Muscle layer of duodenum (tissue), 2 donors: ENCODE results near the gene REP15.
"Not testable (repeated sequence)": the region's sequence is repeated elsewhere in the genome, so short reads cannot be mapped to it uniquely, and the experiment has no call there.

Experiments
- H3K27ac ChIP-seq: one replicate; pipeline ENCODE4 v1.7.0; 2013; ENCODE audit warnings: mild to moderate bottlenecking, low read length
- H3K27me3 ChIP-seq: one replicate; pipeline ENCODE4 v1.7.0; 2013; ENCODE audit warnings: low read depth, mild to moderate bottlenecking, control low read depth, low read length
- H3K36me3 ChIP-seq, 2 donors: one replicate each; pipeline ENCODE4 v1.7.0; 2013; ENCODE audit warnings: low read length in 2 of 2, control low read depth in 1 of 2, mild to moderate bottlenecking in 1 of 2; ENCODE audit not compliant: insufficient read depth in 2 of 2, control insufficient read depth in 1 of 2
- H3K4me1 ChIP-seq, 2 donors: one replicate each; pipeline ENCODE4 v1.7.0; 2013; ENCODE audit warnings: low read length in 2 of 2, mild to moderate bottlenecking in 2 of 2, control low read depth in 1 of 2, moderate library complexity in 1 of 2; ENCODE audit not compliant: insufficient read depth in 2 of 2, control insufficient read depth in 1 of 2
- H3K4me3 ChIP-seq, 2 donors: one replicate each; pipeline ENCODE4 v1.7.0; 2013; ENCODE audit warnings: low read length in 2 of 2, low read depth in 1 of 2, mild to moderate bottlenecking in 1 of 2
- H3K9me3 ChIP-seq, 2 donors: one replicate each; pipeline ENCODE4 v1.7.0; 2013; ENCODE audit warnings: low read length in 2 of 2, control low read depth in 1 of 2, mild to moderate bottlenecking in 1 of 2; ENCODE audit not compliant: control insufficient read depth in 1 of 2
- donor health status: healthy.

REP15 gene

GRCh38 chr12:27696293-27696652 is at the start of gene REP15:
TSS of gene REP15 (plus strand) at chr12:27696447. CDS start at chr12:27696563, 116 bp downstream.
- H3K27ac ChIP-seq = no peak within 1 kb of the TSS
- no peaks in the 10 kb centered on the region for H3K9me3 ChIP-seq
- H3K36me3 ChIP-seq = peaks cover 8 to 12% of the 10 kb centered on the region in 2 donors

DNA sequence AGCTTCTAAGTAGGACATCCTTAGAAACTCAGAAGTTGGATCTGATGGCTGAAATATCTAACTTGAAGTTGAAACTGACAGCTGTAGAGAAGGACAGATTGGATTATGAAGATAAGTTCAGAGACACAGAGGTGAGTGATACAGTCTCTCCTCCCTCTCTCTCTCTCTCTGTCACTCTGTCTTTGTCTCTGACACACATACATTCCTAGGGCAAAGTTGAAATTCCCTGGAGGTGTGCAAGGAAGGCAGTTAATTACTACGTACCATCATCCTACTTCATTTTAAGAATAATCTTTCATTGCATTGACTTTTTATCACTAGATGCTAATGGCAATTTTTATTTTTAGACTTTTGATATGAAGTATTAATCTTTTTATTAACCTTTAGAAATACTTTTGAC is 46.2 kb upstream of the REP15 start:
- Histone ChIP-seq H3K27ac (no peak overlapping the region), H3K27me3 (no peaks in the 10 kb centered on the region), H3K36me3 (peaks cover 4 to 13% of the 10 kb centered on the region in 2 donors), H3K9me3 (no peaks in the 10 kb centered on the region), H3K4me1 (no peaks in the 10 kb centered on the region), H3K4me3 (no peak overlapping the region)

More at GRCh38 chr12:27696293-27696652, at the start of gene REP15:
- Histone ChIP-seq H3K27me3 (no peaks in the 10 kb centered on the region), H3K4me3 (no peak within 1 kb of the TSS), H3K4me1 (peaks cover 0 to 12% of the 10 kb centered on the region in 2 donors)

- no peaks in the 10 kb centered on the region for H3K9me3 ChIP-seq
- no peaks in the 10 kb centered on the region for H3K27me3 ChIP-seq
- no peaks in the 10 kb centered on the region for H3K4me1 ChIP-seq
- H3K27ac ChIP-seq = no peak overlapping the region
- H3K4me3 ChIP-seq = no peak overlapping the region
- H3K36me3 ChIP-seq = peaks cover 4 to 13% of the 10 kb centered on the region in 2 donors
Measured at GRCh38 chr12:27651201-27651600, 45.0 kb upstream of the REP15 start.

DNA sequence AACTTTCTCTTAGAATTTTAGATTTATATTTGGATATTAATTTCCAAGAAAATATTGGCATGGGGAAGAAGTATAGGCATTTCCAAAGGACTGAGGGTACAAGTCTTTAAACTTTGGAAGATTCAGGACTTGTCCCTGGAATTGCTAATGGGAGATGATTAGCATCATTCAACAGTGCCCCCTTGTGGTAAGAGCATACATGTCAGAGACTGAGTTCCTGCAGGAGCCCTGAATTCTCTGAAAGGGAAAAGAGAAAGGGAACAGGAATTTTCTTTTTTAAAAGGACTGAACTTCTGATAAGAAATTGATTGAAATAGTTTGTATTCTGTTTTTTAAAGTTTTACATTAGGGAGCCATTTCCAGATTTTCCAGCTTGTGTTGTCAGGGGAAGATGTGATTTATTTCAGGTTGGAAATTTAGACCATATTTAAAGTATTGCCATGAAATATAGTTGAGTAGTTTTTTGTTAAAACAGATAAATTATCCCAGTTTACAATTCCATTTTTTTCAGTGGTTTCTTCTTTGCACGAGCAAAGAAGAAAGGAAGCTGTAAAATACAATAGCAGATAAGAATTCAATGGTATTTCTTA is 44.0 kb upstream of the REP15 start:
- H3K4me1 ChIP-seq = no peaks in the 10 kb centered on the region
- H3K27me3 ChIP-seq = no peaks in the 10 kb centered on the region
- no peaks in the 10 kb centered on the region for H3K9me3 ChIP-seq
- H3K36me3 ChIP-seq = peaks cover 5 to 18% of the 10 kb centered on the region in 2 donors
- no peak overlapping the region for H3K27ac ChIP-seq
- H3K4me3 ChIP-seq = no peak overlapping the region

GRCh38 chr12:27653661-27654060 is 42.6 kb upstream of the REP15 start:
- H3K9me3 ChIP-seq = no peaks in the 10 kb centered on the region
- H3K36me3 ChIP-seq = peaks cover 4 to 23% of the 10 kb centered on the region in 2 donors

GRCh38 chr12:27655476-27655875 is 40.8 kb upstream of the REP15 start:
- not testable (repeated sequence) for H3K4me3 ChIP-seq, H3K27me3 ChIP-seq, H3K9me3 ChIP-seq, H3K27ac ChIP-seq, H3K4me1 ChIP-seq
- peaks cover 9 to 16% of the 10 kb centered on the region in 2 donors for H3K36me3 ChIP-seq

More at GRCh38 chr12:27653661-27654060, 42.6 kb upstream of the REP15 start:
- Histone ChIP-seq H3K4me3 (no peak overlapping the region), H3K4me1 (no peaks in the 10 kb centered on the region), H3K27me3 (no peaks in the 10 kb centered on the region), H3K27ac (no peak overlapping the region)

DNA sequence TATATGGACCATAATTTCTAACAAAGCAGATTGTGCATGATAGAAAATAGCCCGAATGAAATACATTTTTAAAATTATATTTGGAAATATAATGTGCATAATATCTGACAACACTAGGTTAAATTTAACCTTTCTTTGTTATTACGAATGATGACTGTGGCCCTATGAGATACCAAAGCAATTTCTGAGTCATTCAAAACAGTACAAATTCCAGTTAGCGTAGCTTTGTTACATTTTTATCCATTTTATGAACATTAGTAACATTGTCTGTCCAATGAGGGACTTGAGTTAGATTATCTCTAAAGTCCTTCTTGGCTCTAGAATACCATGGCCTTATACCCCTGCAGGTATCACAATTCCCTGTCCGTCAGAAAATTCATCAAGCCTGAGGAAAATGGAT is 39.0 kb upstream of the REP15 start:
- Histone ChIP-seq H3K27ac (no peak overlapping the region), H3K9me3 (no peaks in the 10 kb centered on the region), H3K4me3 (no peak overlapping the region), H3K36me3 (peaks cover 9 to 20% of the 10 kb centered on the region in 2 donors), H3K4me1 (no peaks in the 10 kb centered on the region), H3K27me3 (no peaks in the 10 kb centered on the region)

DNA sequence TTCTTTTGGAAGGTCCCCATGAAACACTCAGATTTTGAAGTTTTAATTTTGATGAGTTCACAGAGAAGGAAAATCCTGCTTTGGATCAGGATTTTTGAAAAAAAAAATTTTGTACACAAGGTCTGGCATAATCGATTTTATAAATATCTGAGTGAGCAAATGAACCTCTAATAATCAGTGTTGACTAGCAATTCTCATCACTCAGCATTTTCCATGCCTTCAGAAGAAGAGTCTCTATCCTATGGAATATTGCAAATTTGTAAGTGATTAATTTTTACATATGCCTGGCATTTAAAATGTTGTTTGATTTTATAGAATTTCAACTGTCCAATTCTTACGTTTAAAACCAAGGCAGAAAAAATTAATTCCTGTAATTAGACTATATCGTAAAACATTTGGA is 30.5 kb upstream of the REP15 start:
- H3K4me1 ChIP-seq = no peaks in the 10 kb centered on the region
- H3K36me3 ChIP-seq = peaks cover 13 to 33% of the 10 kb centered on the region in 2 donors
- no peaks in the 10 kb centered on the region for H3K9me3 ChIP-seq
- H3K27ac ChIP-seq = no peak overlapping the region
- no peaks in the 10 kb centered on the region for H3K27me3 ChIP-seq
- no peak overlapping the region for H3K4me3 ChIP-seq

GRCh38 chr12:27666510-27666909 is 29.7 kb upstream of the REP15 start:
- Histone ChIP-seq H3K4me3 (no peak overlapping the region), H3K27ac (no peak overlapping the region), H3K9me3 (no peaks in the 10 kb centered on the region), H3K27me3 (no peaks in the 10 kb centered on the region), H3K36me3 (peaks cover 13 to 29% of the 10 kb centered on the region in 2 donors), H3K4me1 (no peaks in the 10 kb centered on the region)

DNA sequence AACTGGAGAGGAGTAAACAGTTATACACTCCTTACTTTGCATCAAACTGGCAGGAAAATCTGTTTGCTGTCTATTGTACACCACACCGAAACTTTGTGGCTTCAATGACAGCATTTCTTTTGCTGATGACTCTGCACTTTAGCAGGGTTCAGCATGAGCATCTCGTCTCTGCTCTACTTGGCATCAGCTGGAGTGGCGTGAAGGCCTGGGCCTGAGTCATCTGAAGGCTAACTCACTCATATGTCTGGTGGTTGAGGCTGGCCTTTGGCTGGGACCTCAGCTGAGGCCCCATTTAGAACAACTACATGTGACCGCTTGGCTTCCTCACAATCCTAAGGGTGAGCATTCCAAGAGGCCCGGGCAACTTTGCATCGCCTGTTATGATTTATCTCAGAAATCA is 28.7 kb upstream of the REP15 start:
- Histone ChIP-seq H3K27me3 (no peaks in the 10 kb centered on the region), H3K4me3 (no peak overlapping the region), H3K27ac (no peak overlapping the region), H3K9me3 (no peaks in the 10 kb centered on the region), H3K36me3 (peaks cover 13 to 29% of the 10 kb centered on the region in 2 donors), H3K4me1 (peaks cover 0 to 3% of the 10 kb centered on the region in 2 donors)

- H3K36me3 ChIP-seq = peaks cover 10 to 29% of the 10 kb centered on the region in 2 donors
- no peaks in the 10 kb centered on the region for H3K27me3 ChIP-seq
- no peak overlapping the region for H3K27ac ChIP-seq
- H3K4me3 ChIP-seq = no peak overlapping the region
- H3K4me1 ChIP-seq = peaks cover 0 to 15% of the 10 kb centered on the region in 2 donors
- H3K9me3 ChIP-seq = no peaks in the 10 kb centered on the region
Measured at GRCh38 chr12:27672051-27672450, 24.2 kb upstream of the REP15 start.

DNA sequence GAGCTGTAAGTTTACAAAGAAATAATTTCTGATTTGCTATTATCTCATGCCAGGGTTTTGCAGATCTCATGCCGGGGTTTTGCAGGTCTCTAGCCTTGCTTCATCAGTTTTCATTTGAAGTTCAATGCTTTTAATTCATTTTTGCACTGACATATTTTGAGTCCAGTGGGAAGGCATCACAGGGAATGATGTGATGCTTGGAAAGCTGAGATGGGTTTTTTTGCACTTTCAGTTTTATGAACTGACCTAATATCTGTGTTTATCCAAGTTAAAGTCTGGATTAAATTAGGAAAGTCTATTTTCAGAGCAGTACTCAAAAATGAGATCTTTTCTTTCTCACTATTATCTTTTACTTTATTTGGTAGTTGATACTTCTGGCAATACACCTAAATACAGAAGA is 23.6 kb upstream of the REP15 start:
- H3K9me3 ChIP-seq = no peaks in the 10 kb centered on the region
- peaks cover 9 to 29% of the 10 kb centered on the region in 2 donors for H3K36me3 ChIP-seq
- H3K4me3 ChIP-seq = no peak overlapping the region
- H3K4me1 ChIP-seq = peaks cover 0 to 15% of the 10 kb centered on the region in 2 donors
- H3K27me3 ChIP-seq = no peaks in the 10 kb centered on the region
- H3K27ac ChIP-seq = no peak overlapping the region
